Liver (tissue), 9 donors: ENCODE data around the gene PLA2G3. TPM values are rescaled to one million over a fixed set of nuclear protein-coding genes. Genes with fewer than 3 reads are reported as not detected.

Experiments
- DNase-seq: peaks from one replicate; pipeline ENCODE4 v3.0.0-alpha.2; 2017; ENCODE audit warnings: low spot score
- H3K27ac ChIP-seq, 2 donors: one replicate each; pipeline ENCODE4 v1.7.0; 2013; ENCODE audit warnings: inconsistent platforms in 2 of 2, low read length in 2 of 2, control low read depth in 1 of 2, low read depth in 1 of 2, mild to moderate bottlenecking in 1 of 2
- H3K27me3 ChIP-seq, 4 donors: one replicate each; pipeline versions ENCODE4 v1.6.1 to v1.7.0; 2013; ENCODE audit warnings: low read length in 3 of 4, inconsistent platforms in 1 of 4, mild to moderate bottlenecking in 1 of 4, moderate library complexity in 1 of 4; ENCODE audit not compliant: control insufficient read depth in 4 of 4, insufficient read depth in 4 of 4
- H3K36me3 ChIP-seq, 4 donors: one replicate each; pipeline versions ENCODE4 v1.6.1 to v1.7.0; 2013; ENCODE audit warnings: low read length in 3 of 4, mild to moderate bottlenecking in 3 of 4, low read depth in 1 of 4, moderate library complexity in 1 of 4; ENCODE audit not compliant: control insufficient read depth in 4 of 4, insufficient read depth in 3 of 4
- H3K4me1 ChIP-seq, 4 donors: one replicate each; pipeline versions ENCODE4 v1.6.1 to v1.7.0; 2013; ENCODE audit warnings: low read length in 3 of 4, mild to moderate bottlenecking in 3 of 4, moderate library complexity in 1 of 4; ENCODE audit not compliant: control insufficient read depth in 4 of 4, insufficient read depth in 4 of 4
- H3K4me3 ChIP-seq, 3 donors: one replicate each; pipeline versions ENCODE4 v1.6.1 to v1.7.0; 2013; ENCODE audit warnings: low read length in 3 of 3, control low read depth in 1 of 3, low read depth in 1 of 3, mild to moderate bottlenecking in 1 of 3
- H3K9ac ChIP-seq, 2 donors: one replicate each; pipeline ENCODE4 v1.7.0; 2013; ENCODE audit warnings: low read length in 2 of 2, mild to moderate bottlenecking in 2 of 2, moderate library complexity in 2 of 2, control low read depth in 1 of 2, low read depth in 1 of 2
- H3K9me3 ChIP-seq, 4 donors: one replicate each; pipeline versions ENCODE4 v1.6.1 to v1.7.0; 2013; ENCODE audit warnings: low read length in 3 of 4; ENCODE audit not compliant: control insufficient read depth in 4 of 4
- ATF3 ChIP-seq: IDR thresholded peaks from 2 replicates; pipeline ENCODE4 v1.6.1; 2016; ENCODE audit warnings: antibody characterized with exemption
- EGR1 ChIP-seq, 2 donors: IDR thresholded peaks; 2 replicates each; pipeline ENCODE4 v1.6.1; 2016 to 2018; ENCODE audit warnings: antibody characterized with exemption in 2 of 2, low read depth in 2 of 2
- FOXA1 ChIP-seq: IDR thresholded peaks from 2 replicates; pipeline ENCODE4 v1.6.1; 2016; ENCODE audit warnings: antibody characterized with exemption
- FOXA2 ChIP-seq: IDR thresholded peaks from 2 replicates; pipeline ENCODE4 v1.6.1; 2016; ENCODE audit warnings: antibody characterized with exemption
- GABPA ChIP-seq, 2 donors: IDR thresholded peaks in 1 of 2; conservative IDR thresholded peaks in 1 of 2; 2 replicates each; pipeline ENCODE4 v1.6.1; 2016; ENCODE audit warnings: antibody characterized with exemption in 2 of 2, mild to moderate bottlenecking in 1 of 2, moderate library complexity in 1 of 2
- HNF4A ChIP-seq, 2 donors: conservative IDR thresholded peaks; 2 replicates each; pipeline ENCODE4 v1.6.1; 2016; ENCODE audit warnings: antibody characterized with exemption in 2 of 2, mild to moderate bottlenecking in 2 of 2
- HNF4G ChIP-seq: IDR thresholded peaks from 2 replicates; pipeline ENCODE4 v1.6.1; 2016; ENCODE audit warnings: antibody characterized with exemption
- JUND ChIP-seq, 2 donors: IDR thresholded peaks; 2 replicates each; pipeline ENCODE4 v1.6.1; 2016; ENCODE audit warnings: antibody characterized with exemption in 2 of 2
- RAD21 ChIP-seq, 2 donors: IDR thresholded peaks; 2 replicates each; pipeline ENCODE4 v1.6.1; 2016; ENCODE audit warnings: antibody characterized with exemption in 2 of 2, mild to moderate bottlenecking in 2 of 2
- REST ChIP-seq: IDR thresholded peaks from 2 replicates; pipeline ENCODE4 v1.6.1; 2016; ENCODE audit warnings: antibody characterized with exemption, mild to moderate bottlenecking
- RXRA ChIP-seq, 2 donors: IDR thresholded peaks; 2 replicates each; pipeline ENCODE4 v1.6.1; 2017 to 2018; ENCODE audit warnings: antibody characterized with exemption in 2 of 2, mild to moderate bottlenecking in 1 of 2
- SP1 ChIP-seq: IDR thresholded peaks from 2 replicates; pipeline ENCODE4 v1.6.1; 2018; ENCODE audit warnings: antibody characterized with exemption, mild to moderate bottlenecking
- TAF1 ChIP-seq: conservative IDR thresholded peaks from 2 replicates; pipeline ENCODE4 v1.6.1; 2016; ENCODE audit warnings: antibody characterized with exemption, mild to moderate bottlenecking
- YY1 ChIP-seq: IDR thresholded peaks from 2 replicates; pipeline ENCODE4 v1.6.1; 2016; ENCODE audit warnings: antibody characterized with exemption, mild to moderate bottlenecking
- WGBS: extraction: QIAGEN DNeasy Blood & Tissue Kit; methylation state at CpG from one replicate; pipeline ENCODE4 v1.1.7; 2013; 5-methylcytosine and 5-hydroxymethylcytosine counted together
- polyA plus RNA-seq, 2 donors: library from polyadenylated mRNA; stranded (reverse) in 1 of 2; unstranded in 1 of 2; fragments of 200-250 nt in 1 of 2; fragments of >200 nt in 1 of 2; fragmentation: Nextera tagmentation in 1 of 2; extraction: Ambion mirVana in 1 of 2; gene quantifications; one replicate each; pipeline versions ENCODE4 v1.2.1 to v1.2.3, GENCODE V29; 2013 to 2015
- total RNA-seq, 2 donors: library from RNA; depleted of rRNA; stranded (reverse); fragments of >200 nt; gene quantifications; one replicate each; pipeline ENCODE4 v1.2.3, GENCODE V29; 2014
- TF ChIP-seq, protein P1 (sequence below): fragments of 150-350 bp; IDR thresholded peaks from 2 replicates; pipeline ENCODE4 v1.5.1; 2017; ENCODE audit warnings: improper control_type of control experiment, low read depth, low read length; ENCODE audit not compliant: missing input control
- TF ChIP-seq, protein P2 (sequence below): IDR thresholded peaks from 2 replicates; pipeline ENCODE4 v1.6.1; 2016; ENCODE audit warnings: antibody characterized with exemption
- TF ChIP-seq, protein P3 (sequence below): IDR thresholded peaks from 2 replicates; pipeline ENCODE4 v1.6.1; 2016; ENCODE audit warnings: antibody characterized with exemption
- donor health status: healthy.
- donor health status: healthy.
- donor health status: healthy.
- donor health status: healthy.
- donor health status: healthy.

Gene PLA2G3
- total and polyA plus RNA-seq, 4 donors: not detected

GRCh38 chr22:31089160-31090100 is 50.9 kb downstream of the PLA2G3 start:
- Histone ChIP-seq H3K36me3 (peaks cover 0 to 3% (median 1%) of the 10 kb centered on the region in 4 donors), H3K27ac (no peak overlapping the region), H3K9ac (no peak overlapping the region), H3K4me1 (peaks cover 0 to 7% (median 2%) of the 10 kb centered on the region in 4 donors), H3K9me3 (no peaks in the 10 kb centered on the region), H3K27me3 (no peaks in the 10 kb centered on the region), H3K4me3 (no peak overlapping the region)
- no peak for TF ChIP-seq HNF4A (conservative IDR thresholded peaks at IDR 0.05)
- TF ChIP-seq FOXA2: no peak
- TF ChIP-seq ATF3: no peak
- TF ChIP-seq, protein P1, sequence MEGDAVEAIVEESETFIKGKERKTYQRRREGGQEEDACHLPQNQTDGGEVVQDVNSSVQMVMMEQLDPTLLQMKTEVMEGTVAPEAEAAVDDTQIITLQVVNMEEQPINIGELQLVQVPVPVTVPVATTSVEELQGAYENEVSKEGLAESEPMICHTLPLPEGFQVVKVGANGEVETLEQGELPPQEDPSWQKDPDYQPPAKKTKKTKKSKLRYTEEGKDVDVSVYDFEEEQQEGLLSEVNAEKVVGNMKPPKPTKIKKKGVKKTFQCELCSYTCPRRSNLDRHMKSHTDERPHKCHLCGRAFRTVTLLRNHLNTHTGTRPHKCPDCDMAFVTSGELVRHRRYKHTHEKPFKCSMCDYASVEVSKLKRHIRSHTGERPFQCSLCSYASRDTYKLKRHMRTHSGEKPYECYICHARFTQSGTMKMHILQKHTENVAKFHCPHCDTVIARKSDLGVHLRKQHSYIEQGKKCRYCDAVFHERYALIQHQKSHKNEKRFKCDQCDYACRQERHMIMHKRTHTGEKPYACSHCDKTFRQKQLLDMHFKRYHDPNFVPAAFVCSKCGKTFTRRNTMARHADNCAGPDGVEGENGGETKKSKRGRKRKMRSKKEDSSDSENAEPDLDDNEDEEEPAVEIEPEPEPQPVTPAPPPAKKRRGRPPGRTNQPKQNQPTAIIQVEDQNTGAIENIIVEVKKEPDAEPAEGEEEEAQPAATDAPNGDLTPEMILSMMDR: peak; percentile 85
- peak; percentile 79 to 87 for TF ChIP-seq RXRA (IDR thresholded peaks at IDR 0.05)
- TF ChIP-seq, protein P2, sequence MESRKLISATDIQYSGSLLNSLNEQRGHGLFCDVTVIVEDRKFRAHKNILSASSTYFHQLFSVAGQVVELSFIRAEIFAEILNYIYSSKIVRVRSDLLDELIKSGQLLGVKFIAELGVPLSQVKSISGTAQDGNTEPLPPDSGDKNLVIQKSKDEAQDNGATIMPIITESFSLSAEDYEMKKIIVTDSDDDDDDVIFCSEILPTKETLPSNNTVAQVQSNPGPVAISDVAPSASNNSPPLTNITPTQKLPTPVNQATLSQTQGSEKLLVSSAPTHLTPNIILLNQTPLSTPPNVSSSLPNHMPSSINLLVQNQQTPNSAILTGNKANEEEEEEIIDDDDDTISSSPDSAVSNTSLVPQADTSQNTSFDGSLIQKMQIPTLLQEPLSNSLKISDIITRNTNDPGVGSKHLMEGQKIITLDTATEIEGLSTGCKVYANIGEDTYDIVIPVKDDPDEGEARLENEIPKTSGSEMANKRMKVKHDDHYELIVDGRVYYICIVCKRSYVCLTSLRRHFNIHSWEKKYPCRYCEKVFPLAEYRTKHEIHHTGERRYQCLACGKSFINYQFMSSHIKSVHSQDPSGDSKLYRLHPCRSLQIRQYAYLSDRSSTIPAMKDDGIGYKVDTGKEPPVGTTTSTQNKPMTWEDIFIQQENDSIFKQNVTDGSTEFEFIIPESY: no peak
- TF ChIP-seq, protein P3, sequence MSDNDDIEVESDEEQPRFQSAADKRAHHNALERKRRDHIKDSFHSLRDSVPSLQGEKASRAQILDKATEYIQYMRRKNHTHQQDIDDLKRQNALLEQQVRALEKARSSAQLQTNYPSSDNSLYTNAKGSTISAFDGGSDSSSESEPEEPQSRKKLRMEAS: no peak
- peak; percentile 84 to 91 for TF ChIP-seq RAD21 (IDR thresholded peaks at IDR 0.05)
- TF ChIP-seq EGR1 (IDR thresholded peaks at IDR 0.05; ENCODE audit: low read depth in 2 of 2): no peak
- 72% methylated on average over 9 of the region's 9 CpGs for WGBS
- DNase-seq: peak; percentile 58

GRCh38 chr22:31088233-31088986 is 51.9 kb downstream of the PLA2G3 start:
- H3K9me3 ChIP-seq: no peaks in the 10 kb centered on the region
- H3K4me3 ChIP-seq: no peak overlapping the region
- 90% methylated on average over 26 of the region's 26 CpGs for WGBS
- DNase-seq: peak; percentile 32
- H3K9ac ChIP-seq: no peak overlapping the region
- H3K27me3 ChIP-seq: no peaks in the 10 kb centered on the region
- peaks cover 0 to 15% (median 6%) of the 10 kb centered on the region in 4 donors for H3K4me1 ChIP-seq
- no peak overlapping the region for H3K27ac ChIP-seq
- H3K36me3 ChIP-seq: peaks cover 0 to 3% (median 1%) of the 10 kb centered on the region in 4 donors
- TF ChIP-seq JUND (IDR thresholded peaks at IDR 0.05) (no peak), FOXA1 (no peak), GABPA (IDR thresholded peaks at IDR 0.05 in 1 of 2, conservative IDR thresholded peaks at IDR 0.05 in 1 of 2) (no peak), FOXA2 (no peak), TAF1 (no peak), SP1 (no peak), REST (no peak), HNF4G (no peak), YY1 (no peak), ATF3 (no peak)
- TF ChIP-seq, protein P2: no peak
